ENCODE results near the gene SEMA6C. TPM values are rescaled to one million over a fixed set of nuclear protein-coding genes. Genes with fewer than 3 reads are reported as not detected.

Gene SEMA6C
- total and polyA plus RNA-seq, 2 donors (not counting 1 experiment from before 2014, with no cell fraction given): 0.76 to 0.99 TPM

DNA sequence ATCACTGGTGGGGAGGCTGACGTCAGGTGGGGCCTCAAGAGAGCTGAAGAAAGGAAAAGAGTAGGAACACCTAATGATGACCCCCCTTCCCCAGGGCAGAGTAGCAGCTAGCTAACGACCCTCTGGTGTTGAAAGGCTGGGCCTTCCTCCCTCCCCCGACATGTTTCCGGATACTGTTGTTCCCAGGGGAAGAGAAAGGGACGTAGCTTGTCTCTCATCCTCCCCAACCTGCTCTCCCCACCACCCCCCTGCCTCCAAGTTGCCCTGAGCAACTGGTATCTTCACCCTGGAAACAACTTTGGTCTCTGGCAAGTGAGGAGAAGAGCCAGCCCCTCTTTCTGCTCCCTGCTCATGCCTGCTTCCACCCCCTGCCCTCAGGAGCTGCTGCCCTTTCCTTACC lies 2.4 kb downstream of the SEMA6C start:
- Histone ChIP-seq H3K27me3 (ENCODE audit: control insufficient read depth, insufficient read depth, low read length) (peaks cover 3% of the 10 kb centered on the region), H3K4me1 (ENCODE audit: control insufficient read depth, extremely low read depth, insufficient read depth, low read length) (peaks cover 10% of the 10 kb centered on the region), H4K20me1 (ENCODE audit: control insufficient read depth, extremely low read depth, insufficient read depth, low read length) (no peaks in the 10 kb centered on the region), H3K4me2 (ENCODE audit: extremely low read depth, insufficient read depth, low read length) (no peak overlapping the region), H3K9ac (ENCODE audit: insufficient read depth, low read length) (no peak overlapping the region), H3K27ac (ENCODE audit: insufficient read depth, low read length) (no peak overlapping the region), H3K36me3 (ENCODE audit: control insufficient read depth, insufficient read depth, low read length) (no peaks in the 10 kb centered on the region), H3K4me3 (replicated peaks in 1 of 4; ENCODE audit: control extremely low read depth in 1 of 4, insufficient read depth in 1 of 4, low read depth in 3 of 4, low read length in 4 of 4) (no peak overlapping the region), H3K9me3 (ENCODE audit: control insufficient read depth, insufficient read depth, low read depth, low read length) (no peaks in the 10 kb centered on the region), H3K79me2 (ENCODE audit: control insufficient read depth, insufficient read depth, low read length) (no peaks in the 10 kb centered on the region), H2AFZ (ENCODE audit: low read length) (no peak overlapping the region)
- no peak for TF ChIP-seq CTCF (conservative IDR thresholded peaks at IDR 0.05 in 1 of 2, IDR thresholded peaks at IDR 0.05 in 1 of 2; ENCODE audit: low read depth in 1 of 2, low read length in 2 of 2)
- TF ChIP-seq EZH2 (IDR thresholded peaks at IDR 0.05; ENCODE audit: low read length, missing control alignments): no peak
- no peak for DNase-seq (ENCODE audit: low read depth in 2 of 2)

- Histone ChIP-seq H3K9me3 (ENCODE audit: control insufficient read depth, insufficient read depth, low read depth, low read length) (no peaks in the 10 kb centered on the region), H3K4me2 (ENCODE audit: extremely low read depth, insufficient read depth, low read length) (no peak overlapping the region), H3K27ac (ENCODE audit: insufficient read depth, low read length) (no peak overlapping the region), H3K4me1 (ENCODE audit: control insufficient read depth, extremely low read depth, insufficient read depth, low read length) (peaks cover 10% of the 10 kb centered on the region), H3K79me2 (ENCODE audit: control insufficient read depth, insufficient read depth, low read length) (no peaks in the 10 kb centered on the region), H2AFZ (ENCODE audit: low read length) (no peak overlapping the region), H3K36me3 (ENCODE audit: control insufficient read depth, insufficient read depth, low read length) (no peaks in the 10 kb centered on the region), H3K4me3 (replicated peaks in 1 of 4; ENCODE audit: control extremely low read depth in 1 of 4, insufficient read depth in 1 of 4, low read depth in 3 of 4, low read length in 4 of 4) (no peak overlapping the region), H4K20me1 (ENCODE audit: control insufficient read depth, extremely low read depth, insufficient read depth, low read length) (no peaks in the 10 kb centered on the region), H3K27me3 (ENCODE audit: control insufficient read depth, insufficient read depth, low read length) (peaks cover 3% of the 10 kb centered on the region), H3K9ac (ENCODE audit: insufficient read depth, low read length) (no peak overlapping the region)
- no peak for DNase-seq (ENCODE audit: low read depth in 2 of 2)
- TF ChIP-seq EZH2 (IDR thresholded peaks at IDR 0.05; ENCODE audit: low read length, missing control alignments): no peak
- no peak for TF ChIP-seq CTCF (conservative IDR thresholded peaks at IDR 0.05 in 1 of 2, IDR thresholded peaks at IDR 0.05 in 1 of 2; ENCODE audit: low read depth in 1 of 2, low read length in 2 of 2)
Observed at GRCh38 chr1:151143057-151143435, 3.4 kb downstream of the SEMA6C start.

DNA sequence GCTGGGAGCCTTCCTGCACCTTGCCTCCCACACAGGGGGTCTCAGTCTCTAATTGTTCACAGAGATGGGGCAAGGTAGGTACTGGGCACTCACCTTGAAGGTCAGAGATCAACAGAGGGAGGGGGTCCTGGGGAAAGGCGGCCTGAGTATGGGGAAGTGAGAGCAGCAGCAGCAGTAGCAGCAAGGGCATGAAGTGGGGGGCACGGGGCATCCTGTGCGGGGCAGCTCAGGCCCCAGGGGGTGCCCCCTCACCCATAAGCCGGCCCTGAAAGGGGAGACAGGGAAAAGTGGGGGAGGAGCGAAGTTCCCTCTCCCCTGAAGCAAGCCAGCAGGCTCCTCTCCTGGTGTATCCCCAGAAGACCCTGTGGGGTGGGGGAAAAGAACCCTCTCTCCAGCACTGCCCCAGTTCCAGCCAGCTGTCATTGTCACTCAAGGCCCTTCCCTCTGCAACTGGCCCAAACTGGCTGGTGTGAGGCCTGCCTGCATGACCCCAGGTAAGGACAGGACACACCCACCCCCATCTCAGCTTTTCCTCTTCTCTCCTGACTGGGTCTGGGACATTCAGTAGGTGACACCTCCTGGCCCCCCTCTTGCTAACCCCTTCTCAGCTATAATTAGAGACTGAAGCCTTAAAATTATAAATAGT lies 3.9 kb downstream of the SEMA6C start:
- Histone ChIP-seq H2AFZ (ENCODE audit: low read length) (no peak overlapping the region), H3K4me2 (ENCODE audit: extremely low read depth, insufficient read depth, low read length) (no peak overlapping the region), H3K36me3 (ENCODE audit: control insufficient read depth, insufficient read depth, low read length) (no peaks in the 10 kb centered on the region), H3K4me1 (ENCODE audit: control insufficient read depth, extremely low read depth, insufficient read depth, low read length) (peaks cover 10% of the 10 kb centered on the region), H3K9me3 (ENCODE audit: control insufficient read depth, insufficient read depth, low read depth, low read length) (no peaks in the 10 kb centered on the region), H4K20me1 (ENCODE audit: control insufficient read depth, extremely low read depth, insufficient read depth, low read length) (no peaks in the 10 kb centered on the region), H3K9ac (ENCODE audit: insufficient read depth, low read length) (no peak overlapping the region), H3K27ac (ENCODE audit: insufficient read depth, low read length) (no peak overlapping the region), H3K79me2 (ENCODE audit: control insufficient read depth, insufficient read depth, low read length) (no peaks in the 10 kb centered on the region), H3K4me3 (replicated peaks in 1 of 4; ENCODE audit: control extremely low read depth in 1 of 4, insufficient read depth in 1 of 4, low read depth in 3 of 4, low read length in 4 of 4) (no peak overlapping the region), H3K27me3 (ENCODE audit: control insufficient read depth, insufficient read depth, low read length) (peaks cover 3% of the 10 kb centered on the region)
- TF ChIP-seq CTCF (conservative IDR thresholded peaks at IDR 0.05 in 1 of 2, IDR thresholded peaks at IDR 0.05 in 1 of 2; ENCODE audit: low read depth in 1 of 2, low read length in 2 of 2) (no peak), EZH2 (IDR thresholded peaks at IDR 0.05; ENCODE audit: low read length, missing control alignments) (no peak)
- DNase-seq (ENCODE audit: low read depth in 2 of 2): no peak

All from fibroblast of lung (primary cell).